ENCODE results near the gene KIAA0513. TPM values are rescaled to one million over a fixed set of nuclear protein-coding genes. Genes with fewer than 3 reads are reported as not detected.
A peak's percentile ranks its signal among the peaks of the same experiment; 100 is the strongest.

KIAA0513 gene
- total RNA-seq, 2 donors from 2014 or later: 23.1 to 71.9 TPM

DNA sequence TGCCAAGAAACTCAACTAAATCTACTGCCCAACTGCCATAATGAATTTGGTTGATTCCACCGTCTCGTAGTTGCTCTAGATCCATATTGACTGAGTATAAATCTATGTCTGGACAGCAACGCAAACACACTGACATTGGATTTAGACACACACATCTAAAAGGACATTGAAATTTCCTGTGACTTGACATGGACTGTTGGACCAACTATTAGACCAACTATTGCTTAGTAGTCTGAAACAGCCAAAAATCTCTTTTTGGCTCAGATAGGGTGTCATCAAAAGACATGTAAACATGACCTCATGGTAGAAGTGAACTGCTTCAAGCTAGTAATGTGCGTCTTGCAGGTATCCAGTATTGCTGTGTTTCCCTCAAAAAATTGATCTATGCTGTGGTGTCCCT is 31.3 kb downstream of the KIAA0513 start:
- Histone ChIP-seq H3K9me3 (no peaks in the 10 kb centered on the region), H3K4me1 (peaks cover 20% of the 10 kb centered on the region), H3K27me3 (no peaks in the 10 kb centered on the region), H3K36me3 (replicated peaks in 1 of 2; ENCODE audit: insufficient read depth in 1 of 2, low read depth in 2 of 2) (no peaks in the 10 kb centered on the region), H3K27ac (no peak overlapping the region), H3K4me3 (no peak overlapping the region)
- intact Hi-C loops (cut with DNase I): no loop called here
- ATAC-seq: no peak
- no peak for DNase-seq
- WGBS, 2 donors: 91% methylated on average over 4 of the region's 4 CpGs
- no peak for TF ChIP-seq POLR2A (IDR thresholded peaks at IDR 0.05)
- TF ChIP-seq, protein P1, sequence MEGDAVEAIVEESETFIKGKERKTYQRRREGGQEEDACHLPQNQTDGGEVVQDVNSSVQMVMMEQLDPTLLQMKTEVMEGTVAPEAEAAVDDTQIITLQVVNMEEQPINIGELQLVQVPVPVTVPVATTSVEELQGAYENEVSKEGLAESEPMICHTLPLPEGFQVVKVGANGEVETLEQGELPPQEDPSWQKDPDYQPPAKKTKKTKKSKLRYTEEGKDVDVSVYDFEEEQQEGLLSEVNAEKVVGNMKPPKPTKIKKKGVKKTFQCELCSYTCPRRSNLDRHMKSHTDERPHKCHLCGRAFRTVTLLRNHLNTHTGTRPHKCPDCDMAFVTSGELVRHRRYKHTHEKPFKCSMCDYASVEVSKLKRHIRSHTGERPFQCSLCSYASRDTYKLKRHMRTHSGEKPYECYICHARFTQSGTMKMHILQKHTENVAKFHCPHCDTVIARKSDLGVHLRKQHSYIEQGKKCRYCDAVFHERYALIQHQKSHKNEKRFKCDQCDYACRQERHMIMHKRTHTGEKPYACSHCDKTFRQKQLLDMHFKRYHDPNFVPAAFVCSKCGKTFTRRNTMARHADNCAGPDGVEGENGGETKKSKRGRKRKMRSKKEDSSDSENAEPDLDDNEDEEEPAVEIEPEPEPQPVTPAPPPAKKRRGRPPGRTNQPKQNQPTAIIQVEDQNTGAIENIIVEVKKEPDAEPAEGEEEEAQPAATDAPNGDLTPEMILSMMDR (IDR thresholded peaks at IDR 0.05): no peak

DNA sequence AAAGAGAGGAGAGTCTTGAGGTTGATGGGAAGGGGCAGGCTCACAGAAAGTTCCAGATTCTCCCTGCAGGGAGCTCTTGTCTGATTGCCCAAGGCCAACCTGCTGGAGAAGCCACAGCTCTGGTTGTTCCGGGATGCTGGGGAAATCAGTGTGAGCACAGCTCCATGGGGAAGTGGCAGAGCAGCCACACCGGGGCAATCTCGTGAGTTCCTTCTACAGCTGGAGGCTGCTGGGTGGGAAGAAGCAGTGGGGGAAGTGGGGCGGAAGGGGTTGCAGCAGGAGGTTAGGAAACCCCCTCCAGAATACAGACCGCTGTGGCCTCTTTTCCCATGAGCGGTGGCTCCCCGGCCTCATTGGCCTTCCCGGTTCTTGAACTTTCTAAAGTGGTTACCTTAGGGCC is 34.0 kb downstream of the KIAA0513 start:
- intact Hi-C loops (cut with DNase I): no loop called here
- H3K4me3 ChIP-seq: no peak overlapping the region
- 78 to 90% methylated on average over 8 of the region's 8 CpGs for WGBS, 2 donors
- no peaks in the 10 kb centered on the region for H3K9me3 ChIP-seq
- no peak for TF ChIP-seq POLR2A (IDR thresholded peaks at IDR 0.05)
- TF ChIP-seq, protein P1 (IDR thresholded peaks at IDR 0.05): no peak
- no peaks in the 10 kb centered on the region for H3K27me3 ChIP-seq
- H3K36me3 ChIP-seq (replicated peaks in 1 of 2; ENCODE audit: insufficient read depth in 1 of 2, low read depth in 2 of 2): no peaks in the 10 kb centered on the region
- ATAC-seq (no peak), DNase-seq (peak in 1 of 4 donors; percentile 70)
- peaks cover 3% of the 10 kb centered on the region for H3K4me1 ChIP-seq
- peak overlapping the region in 1 of 4 donors; percentile 21 for H3K27ac ChIP-seq

DNA sequence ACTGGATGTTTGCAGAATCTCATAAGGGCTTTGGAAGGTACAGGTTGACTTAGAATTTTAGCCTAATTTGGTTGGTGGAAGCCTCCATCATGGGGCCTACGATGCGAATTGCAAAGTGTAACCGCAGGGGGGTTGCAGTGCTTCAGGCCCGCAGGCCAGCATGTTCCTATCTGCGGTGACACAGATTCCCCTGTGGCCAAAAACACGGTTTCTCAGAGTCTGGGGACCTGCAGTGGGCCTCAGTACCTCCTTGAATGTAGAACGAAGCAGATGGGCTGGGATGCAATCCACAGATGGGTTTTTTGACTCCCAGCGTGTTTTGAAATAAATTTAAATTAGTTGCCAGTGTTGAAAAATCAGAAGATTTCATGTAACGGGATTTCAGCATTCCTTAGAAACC is 34.7 kb downstream of the KIAA0513 start:
- 81 to 85% methylated on average over 4 to 9 of the region's 9 CpGs for WGBS, 2 donors
- intact Hi-C loops (cut with DNase I): no loop called here
- Histone ChIP-seq H3K27me3 (no peaks in the 10 kb centered on the region), H3K4me1 (no peaks in the 10 kb centered on the region), H3K4me3 (no peak overlapping the region), H3K9me3 (no peaks in the 10 kb centered on the region), H3K27ac (no peak overlapping the region), H3K36me3 (replicated peaks in 1 of 2; ENCODE audit: insufficient read depth in 1 of 2, low read depth in 2 of 2) (peaks cover 0 to 2% of the 10 kb centered on the region in 2 donors)
- DNase-seq (no peak), ATAC-seq (no peak)
- TF ChIP-seq POLR2A (IDR thresholded peaks at IDR 0.05): no peak
- TF ChIP-seq, protein P1 (IDR thresholded peaks at IDR 0.05): no peak

GRCh38 chr16:85062845-85063244 is 35.2 kb downstream of the KIAA0513 start:
- H3K4me1 ChIP-seq: no peaks in the 10 kb centered on the region
- 90% methylated on average over 10 of the region's 11 CpGs; no CpG with 5 or more reads in 1 of the 2 donors for WGBS, 2 donors
- no peak for TF ChIP-seq POLR2A (IDR thresholded peaks at IDR 0.05)
- TF ChIP-seq, protein P1 (IDR thresholded peaks at IDR 0.05): no peak
- no peaks in the 10 kb centered on the region for H3K27me3 ChIP-seq
- H3K27ac ChIP-seq: peak overlapping the region in 1 of 4 donors; percentile 10
- peaks cover 0 to 3% of the 10 kb centered on the region in 2 donors for H3K36me3 ChIP-seq (replicated peaks in 1 of 2; ENCODE audit: insufficient read depth in 1 of 2, low read depth in 2 of 2)
- H3K4me3 ChIP-seq: no peak overlapping the region
- intact Hi-C loops (cut with DNase I): no loop called here
- no peak for ATAC-seq
- DNase-seq: no peak
- H3K9me3 ChIP-seq: no peaks in the 10 kb centered on the region

- 91 to 95% methylated on average over 6 of the region's 6 CpGs for WGBS, 2 donors
- peaks cover 4 to 6% of the 10 kb centered on the region in 2 donors for H3K36me3 ChIP-seq (replicated peaks in 1 of 2; ENCODE audit: insufficient read depth in 1 of 2, low read depth in 2 of 2)
- no peaks in the 10 kb centered on the region for H3K9me3 ChIP-seq
- H3K4me3 ChIP-seq: no peak overlapping the region
- no peaks in the 10 kb centered on the region for H3K4me1 ChIP-seq
- DNase-seq (no peak), ATAC-seq (no peak)
- intact Hi-C loops (cut with DNase I): no loop called here
- H3K27ac ChIP-seq: no peak overlapping the region
- no peaks in the 10 kb centered on the region for H3K27me3 ChIP-seq
- TF ChIP-seq, protein P1 (IDR thresholded peaks at IDR 0.05): no peak
- TF ChIP-seq POLR2A (IDR thresholded peaks at IDR 0.05): no peak
These were observed 36.6 kb downstream of the KIAA0513 start for GRCh38 chr16:85064186-85064585.

Measured in body of pancreas (tissue), 4 donors.